Myocyte (in vitro differentiated cells): ENCODE results near the gene CYP4Z1. TPM values are rescaled to one million over a fixed set of nuclear protein-coding genes. Genes with fewer than 3 reads are reported as not detected.
"Not testable (repeated sequence)": the region's sequence is repeated elsewhere in the genome, so short reads cannot be mapped to it uniquely, and the experiment has no call there.

Experiments used
- DNase-seq: peaks from one replicate; pipeline ENCODE4 v3.0.0-alpha.2; 2012; ENCODE audit warnings: low read depth
- polyA plus RNA-seq: library from polyadenylated mRNA; unstranded; fragments of >200 nt; gene quantifications from one replicate; pipeline ENCODE4 v1.2.1, GENCODE V29; 2012; ENCODE audit warnings: missing spikeins
- total RNA-seq: library from RNA; depleted of rRNA; stranded (reverse); fragments of >200 nt; gene quantifications from 2 replicates; pipeline ENCODE4 v1.2.3, GENCODE V29; 2014

The CYP4Z1 gene
- total RNA-seq = not detected in 2 replicates
- not detected for polyA plus RNA-seq

GRCh38 chr1:47067097-47067594 lies at the start of gene CYP4Z1:
Gene CYP4Z1 (plus strand): TSS chr1:47067231. CDS start chr1:47067491, 260 bp downstream.
- DNase-seq = no peak

- no peak for DNase-seq
These were observed 46.0 kb upstream of the CYP4Z1 start for GRCh38 chr1:47021070-47021469.

- no peak for DNase-seq
These were observed 43.5 kb upstream of the CYP4Z1 start, which contains the start of gene CYP4X1 for GRCh38 chr1:47023268-47024140. Gene CYP4X1 (plus strand): TSS chr1:47023669. CDS start chr1:47023818, 149 bp downstream.

GRCh38 chr1:47024141-47024801 lies 42.8 kb upstream of the CYP4Z1 start:
- no peak for DNase-seq

- no peak for DNase-seq
These were observed 36.7 kb upstream of the CYP4Z1 start for GRCh38 chr1:47030170-47030805.

GRCh38 chr1:47031059-47031458 lies 36.0 kb upstream of the CYP4Z1 start:
- DNase-seq = peak; percentile 6

- DNase-seq = no peak
These were observed 35.4 kb upstream of the CYP4Z1 start for GRCh38 chr1:47031585-47031984.

- no peak for DNase-seq
These were observed 30.3 kb upstream of the CYP4Z1 start for GRCh38 chr1:47036764-47037163.

GRCh38 chr1:47059376-47059775 lies 7.7 kb upstream of the CYP4Z1 start:
- no peak for DNase-seq

GRCh38 chr1:47069080-47069479 lies 2.0 kb downstream of the CYP4Z1 start:
- DNase-seq = not testable (repeated sequence)

- DNase-seq = not testable (repeated sequence)
These were observed 2.5 kb downstream of the CYP4Z1 start for GRCh38 chr1:47069509-47069908.

- DNase-seq = peak; percentile 13
These were observed 22.3 kb downstream of the CYP4Z1 start for GRCh38 chr1:47089356-47089755.

- not testable (repeated sequence) for DNase-seq
These were observed 24.4 kb downstream of the CYP4Z1 start for GRCh38 chr1:47091476-47091875.

- no peak for DNase-seq
These were observed 37.8 kb downstream of the CYP4Z1 start for GRCh38 chr1:47104816-47105215.

- DNase-seq = no peak
These were observed 39.8 kb downstream of the CYP4Z1 start for GRCh38 chr1:47106792-47107191.

- peak; percentile 77 for DNase-seq
These were observed 41.0 kb downstream of the CYP4Z1 start for GRCh38 chr1:47107851-47108574.

GRCh38 chr1:47109482-47109881 lies 42.5 kb downstream of the CYP4Z1 start:
- not testable (repeated sequence) for DNase-seq

GRCh38 chr1:47113178-47113577 lies 46.1 kb downstream of the CYP4Z1 start:
- no peak for DNase-seq

GRCh38 chr1:47121039-47121438 lies 54.0 kb downstream of the CYP4Z1 start:
- DNase-seq = not testable (repeated sequence)

- DNase-seq = not testable (repeated sequence)
These were observed 57.8 kb downstream of the CYP4Z1 start for GRCh38 chr1:47124834-47125233.

GRCh38 chr1:47126997-47127396 lies 60.0 kb downstream of the CYP4Z1 start:
- not testable (repeated sequence) for DNase-seq
